HCT116 (cell line): ENCODE measurements around the gene SLC17A8. TPM values are rescaled to one million over a fixed set of nuclear protein-coding genes. Genes with fewer than 3 reads are reported as not detected.

Experiments
- ATAC-seq: fragments of 200-7000 bp; cut with Tn5 transposase; 2 replicates; pipeline ENCODE4 v1.9.1; 2020; ENCODE audit warnings: mild to moderate bottlenecking, moderate library complexity
- BruUV-seq: library from RNA; stranded (reverse); fragments of 400-500 nt; replicated peaks from 2 replicates; lab custom pipeline; 2021; lab: Mats Ljungman, UMichigan
- CTCF ChIA-PET: fragments of 300-600 bp; sonication (Branson Sonifier 250); formaldehyde crosslinking; loops from one replicate; lab custom pipeline; 2021; ENCODE audit warnings: antibody characterized with exemption; lab: Charles Lee
- POLR2A ChIA-PET: fragments of 300-600, 350-600 bp; sonication (Branson Sonifier 250); formaldehyde crosslinking; loops from one replicate; lab custom pipeline; 2021; ENCODE audit warnings: antibody characterized with exemption; lab: Charles Lee
- RAD21 ChIA-PET, 2 experiments: fragments of 300-600 bp; sonication (Branson Sonifier 250); formaldehyde crosslinking; loops; one replicate each; lab custom pipeline; 2023; ENCODE audit warnings: low total read pairs in 2 of 2; ENCODE audit not compliant: uncharacterized antibody in 2 of 2, unreplicated experiment in 2 of 2, low non-redundant PET in 1 of 2; lab: Charles Lee
- DNase-seq: peaks from one replicate; pipeline ENCODE4 v3.0.0-alpha.2; 2010; ENCODE audit warnings: low read depth, low spot score
- H2AFZ ChIP-seq: fragments of 200-600 bp; shearing (Covaris generic), sonication (generic); 2 replicates; pipeline ENCODE4 v1.6.1; 2017; ENCODE audit warnings: low read depth, mixed run types, mixed read lengths, antibody characterized with exemption, low read length; ENCODE audit not compliant: poor library complexity, severe bottlenecking
- H3K27ac ChIP-seq: 2 replicates; pipeline ENCODE4 v1.5.1; 2012; ENCODE audit warnings: low read depth, low read length
- H3K27me3 ChIP-seq: fragments of 200-600 bp; sonication (generic); 2 replicates; pipeline ENCODE4 v1.6.1; 2016; ENCODE audit warnings: mixed run types, low read length, mixed read lengths; ENCODE audit not compliant: insufficient read depth
- H3K36me3 ChIP-seq, 2 experiments: fragments of 200-500 bp in 1 of 2; fragments of 200-600 bp in 1 of 2; sonication (Bioruptor generic) in 1 of 2; sonication (generic) in 1 of 2; 2 replicates each; pipeline versions ENCODE4 v1.5.1 to v1.6.1; 2014 to 2016; ENCODE audit warnings: low read length in 2 of 2, inconsistent platforms in 1 of 2, mixed read lengths in 1 of 2, mixed run types in 1 of 2; ENCODE audit not compliant: insufficient read depth in 2 of 2, control insufficient read depth in 1 of 2
- H3K4me1 ChIP-seq, 2 experiments: fragments of 200-600 bp in 1 of 2; sonication (generic) in 1 of 2; 2 replicates each; pipeline versions ENCODE4 v1.5.1 to v1.6.1; 2012 to 2017; ENCODE audit warnings: low read length in 2 of 2, inconsistent platforms in 1 of 2, mild to moderate bottlenecking in 1 of 2, mixed read lengths in 1 of 2, mixed run types in 1 of 2, moderate library complexity in 1 of 2; ENCODE audit not compliant: insufficient read depth in 2 of 2, control insufficient read depth in 1 of 2
- H3K4me2 ChIP-seq: fragments of 200-600 bp; sonication (generic); 2 replicates; pipeline ENCODE4 v1.6.1; 2017; ENCODE audit warnings: mixed run types, low read length, mixed read lengths
- H3K4me3 ChIP-seq, 2 experiments: fragments of 200-600 bp in 1 of 2; sonication (generic) in 1 of 2; replicated peaks in 1 of 2; 2 replicates each; pipeline ENCODE4 v1.5.1; 2011 to 2016; ENCODE audit warnings: low read length in 2 of 2, control low read depth in 1 of 2, low read depth in 1 of 2, mild to moderate bottlenecking in 1 of 2, mixed read lengths in 1 of 2, mixed run types in 1 of 2
- H3K79me2 ChIP-seq: fragments of 200-600 bp; sonication (generic); 2 replicates; pipeline ENCODE4 v1.6.1; 2017; ENCODE audit warnings: mild to moderate bottlenecking, mixed run types, low read length, moderate library complexity, mixed read lengths; ENCODE audit not compliant: insufficient read depth
- H3K9ac ChIP-seq: fragments of 200-600 bp; sonication (generic); 2 replicates; pipeline ENCODE4 v1.6.1; 2016; ENCODE audit warnings: low read length, mixed read lengths
- H3K9me2 ChIP-seq: fragments of 200-600 bp; sonication (generic), shearing (Covaris generic); 2 replicates; pipeline ENCODE4 v1.6.1; 2017; ENCODE audit warnings: mixed run types, mild to moderate bottlenecking, moderate library complexity; ENCODE audit not compliant: insufficient read depth
- H3K9me3 ChIP-seq, 2 experiments: fragments of 200-500 bp in 1 of 2; fragments of 200-600 bp in 1 of 2; sonication (Bioruptor generic) in 1 of 2; sonication (generic) in 1 of 2; 2 replicates each; pipeline ENCODE4 v1.6.1; 2014 to 2017; ENCODE audit warnings: low read length in 2 of 2, mixed read lengths in 2 of 2, inconsistent platforms in 1 of 2, low read depth in 1 of 2, mild to moderate bottlenecking in 1 of 2, mixed run types in 1 of 2, moderate library complexity in 1 of 2; ENCODE audit not compliant: control insufficient read depth in 1 of 2, insufficient read depth in 1 of 2
- H4K20me1 ChIP-seq: fragments of 200-600 bp; sonication (generic), shearing (Covaris generic); 2 replicates; pipeline ENCODE4 v1.6.1; 2017; ENCODE audit warnings: mixed run types, mild to moderate bottlenecking, moderate library complexity; ENCODE audit not compliant: insufficient read depth
- ATF3 ChIP-seq: IDR thresholded peaks from 2 replicates; pipeline ENCODE4 v1.6.1; 2012
- CTCF ChIP-seq, 3 experiments: fragments of 200-600 bp in 1 of 3; sonication (generic) in 1 of 3; IDR thresholded peaks in 2 of 3; conservative IDR thresholded peaks in 1 of 3; 2 replicates each; pipeline ENCODE4 v1.5.1; 2012 to 2017; ENCODE audit warnings: low read depth in 2 of 3, low read length in 2 of 3, antibody characterized with exemption in 1 of 3, borderline replicate concordance in 1 of 3, control low read depth in 1 of 3, mild to moderate bottlenecking in 1 of 3, mixed read lengths in 1 of 3, mixed run types in 1 of 3, moderate library complexity in 1 of 3; ENCODE audit not compliant: insufficient read depth in 1 of 3
- EGR1 ChIP-seq: IDR thresholded peaks from 2 replicates; pipeline ENCODE4 v1.6.1; 2012; ENCODE audit warnings: low read depth
- EZH2 ChIP-seq: fragments of 200-600 bp; sonication (generic); IDR thresholded peaks from 2 replicates; pipeline ENCODE4 v1.6.1; 2017; ENCODE audit warnings: antibody characterized with exemption, mixed run types
- EZH2phosphoT487 ChIP-seq: fragments of 200-600 bp; IDR thresholded peaks from 2 replicates; pipeline ENCODE4 v1.6.1; 2018; ENCODE audit warnings: antibody characterized with exemption, borderline replicate concordance
- FOSL1 ChIP-seq: IDR thresholded peaks from 2 replicates; pipeline ENCODE4 v1.6.1; 2012; ENCODE audit warnings: low read depth
- MAX ChIP-seq: IDR thresholded peaks from 2 replicates; pipeline ENCODE4 v1.6.1; 2012
- POLR2A ChIP-seq: IDR thresholded peaks from 2 replicates; pipeline ENCODE4 v1.7.0; 2011; ENCODE audit warnings: borderline replicate concordance; ENCODE audit not compliant: insufficient read depth, insufficient read length; ENCODE audit errors: extremely low read depth
- RAD21 ChIP-seq: IDR thresholded peaks from 2 replicates; pipeline ENCODE4 v1.6.1; 2012; ENCODE audit warnings: low read depth, mild to moderate bottlenecking
- REST ChIP-seq: IDR thresholded peaks from 2 replicates; pipeline ENCODE4 v1.6.1; 2012; ENCODE audit warnings: low read depth
- SP1 ChIP-seq: IDR thresholded peaks from 2 replicates; pipeline ENCODE4 v1.6.1; 2012; ENCODE audit warnings: low read depth
- SRF ChIP-seq: IDR thresholded peaks from 2 replicates; pipeline ENCODE4 v1.6.1; 2012; ENCODE audit warnings: low read depth
- TCF7L2 ChIP-seq: IDR thresholded peaks from 2 replicates; pipeline ENCODE4 v1.7.0; 2011; ENCODE audit warnings: borderline replicate concordance, inconsistent platforms; ENCODE audit not compliant: insufficient read depth, insufficient read length; ENCODE audit errors: extremely low read depth
- YY1 ChIP-seq: IDR thresholded peaks from 2 replicates; pipeline ENCODE4 v1.6.1; 2011; ENCODE audit warnings: low read length, low read depth, moderate library complexity, mild to moderate bottlenecking; ENCODE audit not compliant: insufficient replicate concordance; ENCODE audit errors: extremely low read depth
- ZBTB33 ChIP-seq: IDR thresholded peaks from 2 replicates; pipeline ENCODE4 v1.6.1; 2011; ENCODE audit warnings: mild to moderate bottlenecking, low read length, moderate library complexity; ENCODE audit not compliant: insufficient replicate concordance; ENCODE audit errors: extremely low read depth
- ZFX ChIP-seq: fragments of 450-650 bp; IDR thresholded peaks from 2 replicates; pipeline ENCODE4 v1.6.1; 2017
- ZNF274 ChIP-seq: fragments of 200-500 bp; sonication (Bioruptor generic); IDR thresholded peaks from 2 replicates; pipeline ENCODE4 v1.6.1; 2014; ENCODE audit warnings: mild to moderate bottlenecking, low read depth, low read length, inconsistent platforms
- intact Hi-C: fragments of 100-400 bp; cut with micrococcal nuclease; formaldehyde crosslinking; loops from 2 replicates; pipeline ENCODE4 v1.10.0; 2022
- total RNA-seq: library from RNA; stranded (reverse); gene quantifications from one replicate; pipeline ENCODE4 v1.2.1, GENCODE V29; 2021; ENCODE audit not compliant: unreplicated experiment

Gene SLC17A8
- total RNA-seq, 1 experiment from 2014 or later: not detected

GRCh38 chr12:100413001-100413400 lies 56.1 kb downstream of the SLC17A8 start:
- Histone ChIP-seq H3K9ac (no peak overlapping the region), H4K20me1 (no peaks in the 10 kb centered on the region), H3K36me3 (no peaks in the 10 kb centered on the region), H3K27ac (no peak overlapping the region), H3K4me1 (no peaks in the 10 kb centered on the region), H3K4me3 (no peak overlapping the region), H3K79me2 (no peaks in the 10 kb centered on the region), H3K9me3 (no peaks in the 10 kb centered on the region), H3K4me2 (no peak overlapping the region), H3K9me2 (no peaks in the 10 kb centered on the region), H2AFZ (no peak overlapping the region), H3K27me3 (no peaks in the 10 kb centered on the region; the same call in 1 of the 2 replicates)
- intact Hi-C loops: no loop called here
- no TSS peak for BruUV-seq
- ATAC-seq: no peak
- TF ChIP-seq EGR1 (no peak), MAX (no peak), SRF (no peak), CTCF (IDR thresholded peaks at IDR 0.05 in 2 of 3, conservative IDR thresholded peaks at IDR 0.05 in 1 of 3; ENCODE audit: borderline replicate concordance in 1 of 3, insufficient read depth in 1 of 3, low read depth in 2 of 3, low read length in 2 of 3) (no peak), RAD21 (no peak), ZBTB33 (no peak), POLR2A (no peak), ZNF274 (no peak), EZH2phosphoT487 (no peak), EZH2 (no peak), FOSL1 (no peak), SP1 (no peak), ZFX (no peak), TCF7L2 (no peak), REST (no peak), YY1 (no peak), ATF3 (no peak)
- ChIA-PET CTCF (interaction anchor here (2.8 kb wide), 1 partner anchor 8 kb away, joined by 18 read pairs; no protein-coding TSS in a partner anchor), RAD21 (no interaction called here), POLR2A (no interaction called here)
- DNase-seq: no peak
